HepG2 (cell line): ENCODE data around the gene HOXA5. TPM values are rescaled to one million over a fixed set of nuclear protein-coding genes. Genes with fewer than 3 reads are reported as not detected.

ENCODE experiments used
- CBX1 ChIP-seq: IDR thresholded peaks from one replicate; pipeline ENCODE4 v1.6.1; 2016; ENCODE audit warnings: antibody characterized with exemption, low read depth
- CENPT ChIP-seq: sonication (generic); formaldehyde crosslinking; IDR thresholded peaks from 2 replicates; pipeline ENCODE4 v1.8.0; 2022; ENCODE audit warnings: low read depth, mild to moderate bottlenecking, moderate library complexity, missing genetic modification reagents
- CREM ChIP-seq, 2 experiments: sonication (generic) in 1 of 2; formaldehyde crosslinking in 1 of 2; IDR thresholded peaks; 2 replicates each; pipeline versions ENCODE4 v1.4.0 to v1.6.1; 2016 to 2020; ENCODE audit warnings: antibody characterized with exemption in 1 of 2, mild to moderate bottlenecking in 1 of 2, missing genetic modification reagents in 1 of 2
- HOXA9 ChIP-seq: sonication (generic); formaldehyde crosslinking; IDR thresholded peaks from 2 replicates; pipeline ENCODE4 v1.8.1; 2022; ENCODE audit warnings: missing genetic modification reagents, mild to moderate bottlenecking, moderate library complexity, borderline replicate concordance
- MBD4 ChIP-seq: IDR thresholded peaks from 2 replicates; pipeline ENCODE4 v1.6.1; 2012; ENCODE audit warnings: low read length, inconsistent platforms, borderline replicate concordance
- NCOA1 ChIP-seq: sonication (generic); formaldehyde crosslinking; IDR thresholded peaks from 2 replicates; pipeline ENCODE4 v1.9.0; 2021; ENCODE audit warnings: missing genetic modification reagents
- POLR2G ChIP-seq: fragments of 200-400 bp; formaldehyde crosslinking; IDR thresholded peaks from 2 replicates; pipeline ENCODE4 v1.6.1; 2018; ENCODE audit warnings: mild to moderate bottlenecking, low read depth, low read length, moderate library complexity
- PRDM10 ChIP-seq: sonication (generic); formaldehyde crosslinking; IDR thresholded peaks from 2 replicates; pipeline ENCODE4 v1.4.0; 2020; ENCODE audit warnings: low read depth, missing genetic modification reagents
- PRMT3 ChIP-seq: sonication (generic); formaldehyde crosslinking; IDR thresholded peaks from 2 replicates; pipeline ENCODE4 v1.8.1; 2022; ENCODE audit warnings: low read depth, mild to moderate bottlenecking, moderate library complexity, missing genetic modification reagents, borderline replicate concordance
- RXRA ChIP-seq: sonication (generic); formaldehyde crosslinking; IDR thresholded peaks from 2 replicates; pipeline ENCODE4 v1.5.1; 2020; ENCODE audit warnings: missing genetic modification reagents
- SETDB1 ChIP-seq: sonication (generic); formaldehyde crosslinking; IDR thresholded peaks from 2 replicates; pipeline ENCODE4 v1.5.1; 2020; ENCODE audit warnings: missing genetic modification reagents, mild to moderate bottlenecking, borderline replicate concordance
- SNAPC2 ChIP-seq: sonication (generic); formaldehyde crosslinking; IDR thresholded peaks from 2 replicates; pipeline ENCODE4 v1.8.1; 2022; ENCODE audit warnings: mild to moderate bottlenecking, missing genetic modification reagents
- TEF ChIP-seq: sonication (generic); formaldehyde crosslinking; IDR thresholded peaks from 2 replicates; pipeline ENCODE4 v1.5.0; 2020; ENCODE audit warnings: missing genetic modification reagents
- UBTF ChIP-seq: sonication (generic); formaldehyde crosslinking; IDR thresholded peaks from 2 replicates; pipeline ENCODE4 v1.4.0; 2020; ENCODE audit warnings: mild to moderate bottlenecking, missing genetic modification reagents
- ZNF20 ChIP-seq: sonication (generic); formaldehyde crosslinking; IDR thresholded peaks from 2 replicates; pipeline ENCODE4 v1.4.0; 2020; ENCODE audit warnings: mild to moderate bottlenecking, moderate library complexity, missing genetic modification reagents
- ZNF547 ChIP-seq: sonication (generic); formaldehyde crosslinking; IDR thresholded peaks from 2 replicates; pipeline ENCODE4 v1.5.1; 2020; ENCODE audit warnings: mild to moderate bottlenecking, missing genetic modification reagents
- ZNF660 ChIP-seq: sonication (generic); formaldehyde crosslinking; IDR thresholded peaks from 2 replicates; pipeline ENCODE4 v1.5.1; 2020; ENCODE audit warnings: mild to moderate bottlenecking, low read depth, missing genetic modification reagents, borderline replicate concordance
- ZNF674 ChIP-seq: sonication (generic); formaldehyde crosslinking; IDR thresholded peaks from 2 replicates; pipeline ENCODE4 v1.5.0; 2020; ENCODE audit warnings: low read depth, mild to moderate bottlenecking, missing genetic modification reagents
- ZNF775 ChIP-seq: sonication (generic); formaldehyde crosslinking; IDR thresholded peaks from 2 replicates; pipeline ENCODE4 v1.4.0; 2020; ENCODE audit warnings: missing genetic modification reagents, mild to moderate bottlenecking, moderate library complexity, borderline replicate concordance
- polyA plus RNA-seq, 8 experiments: library from polyadenylated mRNA; depleted of rRNA in 3 of 8; stranded (reverse) in 7 of 8; unstranded in 1 of 8; fragments of >200 nt; fragmentation: Illumina TruSeq in 4 of 8; extraction: Trizol in 4 of 8; gene quantifications; 2 replicates each; pipeline versions ENCODE4 v1.2.1 to v1.2.3, GENCODE V29; 2011 to 2016; ENCODE audit warnings: low read depth in 4 of 8, missing spikeins in 1 of 8, mixed read lengths in 1 of 8; ENCODE audit not compliant: insufficient read depth in 1 of 8
- total RNA-seq, 5 experiments: library from RNA; depleted of rRNA; stranded (reverse); fragments of >200 nt; fragmentation: Illumina TruSeq; extraction: Trizol; gene quantifications; 2 replicates each; pipeline ENCODE4 v1.2.3, GENCODE V29; 2016; ENCODE audit warnings: low read depth in 1 of 5
- TF ChIP-seq, protein P1 (sequence below): sonication (generic); formaldehyde crosslinking; IDR thresholded peaks from 2 replicates; pipeline ENCODE4 v1.9.0; 2022; ENCODE audit warnings: missing genetic modification reagents, mild to moderate bottlenecking, borderline replicate concordance

Gene HOXA5
- total and polyA plus RNA-seq, 2 of the 13 experiments (the other 11 are each of a cell fraction or from before 2014, with no cell fraction given): 3.2 to 3.6 TPM

DNA sequence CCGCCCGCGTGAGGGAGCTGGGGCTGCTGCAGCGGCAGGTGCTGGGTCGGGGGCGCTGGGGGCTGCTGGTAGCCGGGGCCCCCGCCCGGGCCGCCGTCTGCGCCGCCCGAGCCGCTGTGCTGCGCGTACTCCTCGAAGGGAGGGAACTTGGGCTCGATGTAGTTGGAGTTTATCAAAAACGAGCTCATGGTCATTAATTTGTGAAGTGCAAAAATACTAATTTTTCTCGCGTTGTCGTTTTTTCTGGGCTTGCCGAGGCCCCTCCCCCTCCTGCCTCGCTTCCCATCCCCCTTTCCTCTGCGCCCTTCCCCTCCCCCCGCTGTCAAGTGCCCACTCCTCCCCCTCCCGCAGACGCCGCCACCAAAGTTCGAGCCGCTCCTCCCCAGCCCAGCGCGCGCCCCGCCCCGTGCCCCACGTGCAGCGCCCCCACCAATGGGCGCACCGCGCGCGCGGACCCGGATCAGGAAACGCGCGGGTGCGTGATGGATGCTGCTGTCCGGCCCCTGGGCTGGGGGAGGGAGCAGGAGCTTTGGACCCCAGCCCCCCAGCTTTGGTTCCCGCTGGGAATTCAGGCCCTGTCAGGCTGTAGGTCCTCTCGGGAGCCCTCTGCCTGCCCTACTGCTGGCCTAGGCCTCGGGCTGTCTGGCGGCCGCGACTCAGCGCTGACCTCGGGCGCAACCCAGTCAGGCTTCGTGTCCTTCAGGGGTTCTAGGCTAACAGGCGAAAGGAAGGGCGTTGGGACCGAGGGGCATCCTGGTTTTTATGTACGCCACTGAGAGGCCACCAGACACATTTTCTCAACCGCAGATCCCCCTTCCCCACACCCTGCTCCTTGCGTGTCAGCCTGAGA lies 12.7 kb downstream of the HOXA5 start, which contains the start of gene HOXA4 (continued):
- TF ChIP-seq MBD4 (no peak), SETDB1 (CRISPR knock-in tag) (no peak), ZNF20 (CRISPR knock-in tag) (no peak), POLR2G (peak; percentile 85), ZNF660 (CRISPR knock-in tag) (no peak), SNAPC2 (CRISPR knock-in tag) (peak; percentile 78; the same call in 1 of the 2 replicates), CENPT (no peak), PRMT3 (CRISPR knock-in tag) (no peak), ZNF775 (no peak), RXRA (CRISPR knock-in tag) (peak; percentile 75), CREM (IDR thresholded peaks at IDR 0.05) (no peak), CREM (CRISPR knock-in tag; IDR thresholded peaks at IDR 0.05) (no peak), UBTF (no peak), ZNF547 (CRISPR knock-in tag) (peak; percentile 84), PRDM10 (CRISPR knock-in tag) (no peak; the same call in 1 of the 2 replicates), ZNF674 (CRISPR knock-in tag) (0 out of 2 replicates have a peak, but pooled peaks have one; percentile 60), HOXA9 (CRISPR knock-in tag) (no peak), CBX1 (peak; percentile 63), NCOA1 (CRISPR knock-in tag) (0 out of 2 replicates have a peak, but pooled peaks have one; percentile 39), TEF (CRISPR knock-in tag) (no peak)
- TF ChIP-seq, protein P1, sequence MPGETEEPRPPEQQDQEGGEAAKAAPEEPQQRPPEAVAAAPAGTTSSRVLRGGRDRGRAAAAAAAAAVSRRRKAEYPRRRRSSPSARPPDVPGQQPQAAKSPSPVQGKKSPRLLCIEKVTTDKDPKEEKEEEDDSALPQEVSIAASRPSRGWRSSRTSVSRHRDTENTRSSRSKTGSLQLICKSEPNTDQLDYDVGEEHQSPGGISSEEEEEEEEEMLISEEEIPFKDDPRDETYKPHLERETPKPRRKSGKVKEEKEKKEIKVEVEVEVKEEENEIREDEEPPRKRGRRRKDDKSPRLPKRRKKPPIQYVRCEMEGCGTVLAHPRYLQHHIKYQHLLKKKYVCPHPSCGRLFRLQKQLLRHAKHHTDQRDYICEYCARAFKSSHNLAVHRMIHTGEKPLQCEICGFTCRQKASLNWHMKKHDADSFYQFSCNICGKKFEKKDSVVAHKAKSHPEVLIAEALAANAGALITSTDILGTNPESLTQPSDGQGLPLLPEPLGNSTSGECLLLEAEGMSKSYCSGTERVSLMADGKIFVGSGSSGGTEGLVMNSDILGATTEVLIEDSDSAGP (CRISPR knock-in tag): peak; percentile 64; the same call in 1 of the 2 replicates
